ENCODE data around the gene PPT2.
"Not testable (repeated sequence)": the region's sequence is repeated elsewhere in the genome, so short reads cannot be mapped to it uniquely, and the experiment has no call there.

The PPT2 gene

GRCh38 chr6:32189742-32190053, 35.8 kb downstream of the PPT2 start:
- DNase-seq (ENCODE audit: low spot score), result no peak

GRCh38 chr6:32190054-32190851, 36.3 kb downstream of the PPT2 start, which contains the start of gene PBX2:
TSS of gene PBX2 (minus strand) at chr6:32190202. CDS start at chr6:32189915, 287 bp downstream.
- DNase-seq (ENCODE audit: low spot score), result peak; percentile 84

GRCh38 chr6:32190911-32191677, 37.2 kb downstream of the PPT2 start:
- DNase-seq (ENCODE audit: low spot score), result peak; percentile 48

GRCh38 chr6:32191696-32192607, 38.0 kb downstream of the PPT2 start:
- no peak for DNase-seq (ENCODE audit: low spot score)

- no peak for DNase-seq (ENCODE audit: low spot score)
These were observed 38.7 kb downstream of the PPT2 start, which contains the start of gene GPSM3 for GRCh38 chr6:32192608-32193039. TSS of gene GPSM3 (minus strand) at chr6:32192643. CDS start at chr6:32192513, 130 bp downstream.

GRCh38 chr6:32193096-32193495, 39.2 kb downstream of the PPT2 start:
- not testable (repeated sequence) for DNase-seq (ENCODE audit: low spot score)

- DNase-seq (ENCODE audit: low spot score), result no peak
These were observed 40.4 kb downstream of the PPT2 start for GRCh38 chr6:32194388-32194787.

- no peak for DNase-seq (ENCODE audit: low spot score)
These were observed 41.1 kb downstream of the PPT2 start for GRCh38 chr6:32194825-32195651.

- DNase-seq (ENCODE audit: low spot score), result peak; percentile 100
These were observed 41.6 kb downstream of the PPT2 start for GRCh38 chr6:32195652-32195901.

- peak; percentile 92 for DNase-seq (ENCODE audit: low spot score)
These were observed 42.2 kb downstream of the PPT2 start for GRCh38 chr6:32195902-32196681.

- peak; percentile 62 for DNase-seq (ENCODE audit: low spot score)
These were observed 43.0 kb downstream of the PPT2 start for GRCh38 chr6:32196682-32197616.

- DNase-seq (ENCODE audit: low spot score), result no peak
These were observed 44.4 kb downstream of the PPT2 start for GRCh38 chr6:32198345-32198696.

- no peak for DNase-seq (ENCODE audit: low spot score)
These were observed 44.9 kb downstream of the PPT2 start for GRCh38 chr6:32198866-32199265.

- DNase-seq (ENCODE audit: low spot score), result no peak
These were observed 47.0 kb downstream of the PPT2 start for GRCh38 chr6:32200711-32201475.

GRCh38 chr6:32202186-32202585, 48.2 kb downstream of the PPT2 start:
- DNase-seq (ENCODE audit: low spot score), result no peak

- DNase-seq (ENCODE audit: low spot score), result no peak
These were observed 49.7 kb downstream of the PPT2 start for GRCh38 chr6:32203426-32204267.

- DNase-seq (ENCODE audit: low spot score), result no peak
These were observed 50.4 kb downstream of the PPT2 start for GRCh38 chr6:32204268-32204715.

- DNase-seq (ENCODE audit: low spot score), result no peak
These were observed 55.1 kb downstream of the PPT2 start for GRCh38 chr6:32208996-32209395.
